GM18873 (cell line): ENCODE data around the gene PPP6R1.

Experiments used
- ATAC-seq: cut with Tn5 transposase; IDR thresholded peaks from one replicate; pipeline ENCODE4 v1.9.1; 2021; ENCODE audit warnings: mild to moderate bottlenecking, moderate library complexity, moderate number of reproducible peaks; ENCODE audit not compliant: unreplicated experiment, low FRiP score

Gene PPP6R1

DNA sequence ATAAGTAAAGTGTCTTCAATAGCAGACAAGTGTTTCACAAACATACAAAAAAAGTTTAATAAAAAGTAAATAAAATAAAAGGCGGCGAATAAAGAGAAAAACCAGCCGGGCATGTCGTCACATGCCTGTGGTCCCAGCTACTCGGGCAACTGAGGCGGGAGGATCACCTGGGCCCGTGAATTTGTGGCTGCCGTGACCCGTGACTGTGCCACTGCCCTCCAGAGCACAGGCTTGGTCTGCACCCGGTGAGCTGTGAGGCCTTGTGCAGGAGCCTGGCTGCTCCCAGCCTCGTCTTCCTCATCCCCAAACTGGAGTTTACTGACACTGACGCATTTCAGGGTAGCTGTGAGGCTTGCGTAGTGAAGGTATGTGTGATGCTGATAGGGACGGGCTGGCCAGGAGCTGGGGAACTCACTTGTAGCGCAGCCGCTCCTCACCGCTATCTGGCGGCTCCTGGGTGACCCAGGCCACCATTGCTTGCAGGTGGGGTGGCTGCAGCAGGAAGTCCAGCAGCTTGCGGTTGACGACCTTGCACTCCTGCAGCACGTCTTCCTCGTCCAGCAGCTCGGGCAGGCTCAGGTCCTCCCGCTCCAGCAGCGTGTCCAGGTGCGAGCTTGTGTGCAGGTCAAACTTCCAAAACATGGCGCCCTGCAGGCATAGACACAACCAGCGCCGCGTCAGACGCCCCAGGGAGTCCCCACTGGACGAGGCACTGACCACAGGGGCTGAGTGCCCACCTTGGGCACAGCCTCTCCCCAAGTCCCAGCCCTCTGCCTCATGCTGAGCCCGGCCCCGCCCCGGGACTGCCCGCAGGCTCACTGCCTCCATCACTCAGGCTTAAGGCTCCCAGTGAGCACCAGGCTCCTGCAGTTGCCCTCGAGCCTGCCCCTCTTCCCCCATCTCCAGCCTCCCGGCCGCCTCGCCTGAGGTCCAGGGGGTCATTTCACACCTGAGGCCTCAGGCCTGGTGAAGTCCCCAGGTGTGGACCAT is 12.1 kb downstream of the PPP6R1 start:
- no peak for ATAC-seq

DNA sequence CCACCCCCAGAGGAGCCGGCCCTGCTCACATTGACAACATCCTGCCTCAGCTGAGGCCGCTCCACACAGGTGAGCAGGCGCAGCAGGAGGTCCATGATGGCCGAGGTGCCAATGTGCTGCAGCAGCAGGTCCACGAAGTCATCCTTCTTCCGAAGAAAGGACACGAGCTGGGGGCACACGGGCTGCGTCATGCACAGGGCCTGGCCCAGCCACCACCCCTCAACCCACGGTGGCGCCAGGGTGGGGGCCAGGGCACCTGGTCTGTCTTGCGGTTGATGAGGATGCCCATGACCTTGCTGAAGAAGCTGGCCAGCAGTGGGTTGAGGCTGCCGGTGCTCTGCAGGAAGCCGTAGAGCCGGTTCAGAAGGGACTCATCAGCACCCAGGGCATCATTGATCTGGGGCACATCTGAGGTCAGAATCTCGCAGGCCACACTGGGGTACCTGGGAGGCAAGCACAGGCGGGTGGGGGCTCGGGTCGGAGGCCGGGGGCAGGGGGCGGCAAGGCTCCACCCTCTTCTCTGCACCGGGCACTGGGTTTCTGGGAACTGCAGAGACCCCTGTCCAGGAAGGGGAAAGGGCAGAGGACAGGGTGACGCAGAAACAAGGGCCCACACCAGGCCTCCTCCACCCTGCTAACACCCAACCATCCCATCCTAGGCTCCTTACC is 13.4 kb downstream of the PPP6R1 start:
- ATAC-seq = no peak

DNA sequence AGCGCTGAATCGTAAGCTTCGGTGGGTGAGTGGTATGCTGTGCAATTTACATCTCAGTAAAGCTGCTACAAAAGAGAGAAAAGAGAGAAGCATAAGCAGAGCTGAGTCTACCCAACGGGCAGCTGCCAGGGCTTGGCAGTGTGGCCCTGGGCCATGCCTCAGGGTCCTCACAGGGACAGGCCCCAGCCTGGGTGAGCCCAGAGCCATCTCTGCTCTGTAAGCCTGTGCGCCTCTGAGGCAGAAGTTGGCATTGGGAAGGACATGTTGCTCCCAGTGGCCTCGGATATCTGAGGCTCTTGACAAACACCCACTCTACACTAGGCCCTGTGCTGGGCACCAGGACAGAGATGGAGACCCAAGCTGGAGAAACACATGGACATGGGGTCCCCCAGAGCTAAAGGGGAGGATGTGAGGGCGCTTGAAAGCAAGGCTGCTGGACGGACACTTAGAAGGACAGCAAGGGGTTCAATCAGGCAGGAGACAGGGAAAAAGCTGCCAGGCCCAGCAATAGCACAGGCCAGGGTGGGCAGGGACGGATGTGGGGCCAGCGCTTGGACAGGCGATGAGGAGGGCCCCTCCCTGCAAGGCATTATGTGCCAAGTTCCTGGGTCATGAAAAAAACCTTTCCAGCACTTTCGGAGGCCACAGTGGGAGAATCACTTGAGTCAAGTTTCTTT is 14.7 kb downstream of the PPP6R1 start:
- ATAC-seq = no peak

DNA sequence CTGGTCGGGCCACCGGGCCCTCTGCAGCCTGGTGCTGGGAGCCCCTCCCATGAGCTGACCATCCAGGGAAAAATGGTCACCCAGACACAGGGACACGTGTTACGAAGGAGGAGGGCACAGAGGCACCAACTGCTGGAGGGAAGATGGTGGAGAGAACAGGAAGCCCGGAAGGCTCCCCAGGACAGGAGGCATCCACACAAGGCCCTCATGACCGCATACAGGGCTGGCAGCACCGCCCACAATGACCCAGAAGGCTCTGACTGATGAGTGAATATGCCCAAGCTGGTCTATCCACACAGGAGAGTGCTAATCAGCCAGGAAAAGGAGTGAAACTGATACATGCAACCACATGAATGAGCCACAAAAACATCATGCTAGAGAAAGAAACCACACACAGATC is 16.3 kb downstream of the PPP6R1 start:
- no peak for ATAC-seq

DNA sequence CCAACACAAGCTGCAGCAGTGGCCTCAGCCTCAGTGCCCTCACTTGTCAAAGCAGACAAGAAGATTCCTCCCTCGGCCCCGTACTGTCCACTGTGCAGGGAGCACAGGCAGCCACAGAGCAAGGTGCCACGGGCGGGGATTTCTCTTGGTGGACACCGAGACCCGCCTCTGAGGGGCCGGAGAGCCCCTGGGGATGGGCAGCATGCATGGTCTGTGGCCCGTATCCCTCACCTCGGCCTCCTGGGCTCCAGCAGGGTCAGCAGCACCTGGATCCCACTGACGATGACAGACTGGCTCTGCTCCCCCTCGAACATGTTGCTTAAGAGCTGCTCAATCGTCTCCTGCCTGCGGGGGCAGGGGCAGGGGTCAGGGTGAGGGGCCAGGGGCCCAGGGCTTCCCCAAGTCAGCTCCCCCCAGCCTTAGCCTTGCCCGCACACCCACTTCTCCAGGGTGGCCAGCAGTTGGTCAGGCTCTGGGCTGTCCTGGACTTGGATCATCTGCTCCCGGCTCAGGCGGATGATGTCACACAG is 16.8 kb downstream of the PPP6R1 start:
- ATAC-seq = no peak

DNA sequence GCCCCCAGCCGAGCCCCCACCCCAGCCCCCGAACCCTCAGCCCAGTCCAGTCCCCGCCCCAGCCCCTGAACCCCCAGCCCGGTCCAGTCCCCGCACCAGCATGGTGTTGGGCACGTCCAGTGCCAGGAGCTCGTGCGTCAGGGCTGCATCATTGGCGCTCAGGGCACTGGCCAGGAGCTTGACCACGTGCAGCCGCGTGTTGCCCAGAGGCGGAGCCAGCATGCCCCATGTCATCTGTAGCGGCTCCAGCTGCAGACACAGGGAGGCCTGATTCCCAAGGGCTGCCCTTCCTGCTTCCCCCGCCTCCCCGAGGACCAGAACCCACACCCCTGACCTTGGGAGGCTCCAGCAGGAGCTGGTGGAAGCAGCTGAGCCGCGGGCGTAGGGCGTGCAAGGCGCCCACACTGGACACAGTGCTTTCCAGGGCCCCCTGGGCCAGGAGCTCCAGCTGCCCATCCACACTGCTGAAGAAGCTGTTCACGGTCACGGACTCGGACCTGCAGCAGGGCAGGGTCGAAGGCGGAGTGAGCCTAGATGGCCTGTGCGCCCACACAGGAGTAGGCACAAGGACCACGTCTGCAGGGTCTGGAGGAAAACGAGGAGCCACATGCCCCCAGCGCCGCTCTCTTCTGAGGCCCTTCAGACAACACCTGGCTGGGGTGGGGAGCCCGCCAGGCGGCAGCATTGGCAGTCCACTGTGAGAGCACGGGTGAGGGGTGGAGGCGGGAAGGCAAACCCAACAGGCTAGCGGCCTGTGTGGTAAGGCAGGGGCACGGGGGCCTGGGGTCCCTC is 17.5 kb downstream of the PPP6R1 start:
- no peak for ATAC-seq

DNA sequence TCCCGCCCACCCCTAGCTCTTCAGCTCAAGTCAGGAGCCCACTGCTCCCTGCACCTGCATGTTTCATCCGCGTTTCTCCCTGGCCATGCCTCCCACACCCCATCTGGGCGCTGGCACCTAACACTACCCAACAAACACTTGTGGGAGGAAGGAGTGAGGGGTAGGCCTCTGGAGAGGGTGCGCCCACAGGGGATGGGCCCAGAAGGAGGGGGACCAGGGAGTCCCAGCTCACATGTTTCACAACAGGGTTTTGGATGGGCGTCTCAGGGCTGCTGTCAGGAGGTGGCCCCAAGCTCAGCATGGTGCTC is 18.1 kb downstream of the PPP6R1 start:
- ATAC-seq = no peak

DNA sequence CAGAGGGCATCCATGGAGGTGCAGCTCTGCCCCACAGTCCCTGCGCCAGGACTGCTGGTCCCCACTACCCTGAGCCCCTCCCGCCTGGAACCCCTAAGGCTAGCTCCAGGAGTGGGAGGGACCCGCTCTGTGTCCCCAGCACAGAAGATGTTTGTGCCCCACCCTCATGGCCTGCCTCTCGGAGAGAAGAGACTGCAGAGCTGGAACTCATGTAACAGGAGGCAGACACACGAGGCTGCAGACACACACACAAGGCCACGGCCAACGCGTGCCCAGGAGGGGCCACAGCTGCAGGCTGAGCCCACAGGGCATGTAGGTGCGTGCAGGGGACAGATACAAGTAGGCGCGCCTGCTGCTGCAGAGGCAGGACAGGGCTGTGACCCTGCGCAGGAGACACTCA is 19.8 kb downstream of the PPP6R1 start:
- no peak for ATAC-seq

DNA sequence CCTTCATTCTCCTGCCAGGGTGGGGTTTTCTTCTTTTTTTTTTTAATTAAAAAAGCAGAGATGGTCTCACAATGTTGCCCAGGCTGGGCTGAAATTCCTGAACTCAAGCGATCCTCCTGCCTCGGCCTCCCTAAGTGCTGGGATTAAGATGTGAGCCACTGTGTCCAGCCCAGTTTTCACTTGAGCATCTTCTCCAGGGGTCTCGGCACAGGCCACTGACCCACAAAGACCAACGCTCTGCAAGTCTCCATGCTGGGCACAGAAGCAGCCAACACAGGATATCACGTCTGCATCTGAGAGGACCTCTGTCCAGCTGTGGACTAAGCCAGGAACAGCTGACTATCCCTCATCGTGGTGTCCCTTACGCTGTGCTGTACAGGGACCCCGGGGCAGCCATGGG is 20.8 kb downstream of the PPP6R1 start:
- no peak for ATAC-seq

DNA sequence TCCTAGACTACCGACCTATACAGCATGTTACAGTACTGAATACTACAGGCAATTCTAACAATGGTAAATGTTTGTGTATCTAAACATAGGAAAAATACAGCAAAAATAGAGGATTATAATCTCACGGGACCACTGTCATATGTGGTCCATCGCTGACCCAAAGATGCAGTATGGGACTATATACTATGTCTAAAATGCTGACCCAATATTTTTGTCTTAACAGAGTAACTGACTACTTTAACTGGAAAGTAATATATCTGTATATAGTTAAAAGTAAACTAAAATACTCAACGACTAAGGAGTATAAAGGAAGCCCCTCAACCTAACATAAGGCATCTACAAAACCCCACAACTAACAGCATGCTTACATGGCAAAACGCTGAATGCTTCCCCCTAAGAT is 25.8 kb downstream of the PPP6R1 start:
- ATAC-seq = no peak

DNA sequence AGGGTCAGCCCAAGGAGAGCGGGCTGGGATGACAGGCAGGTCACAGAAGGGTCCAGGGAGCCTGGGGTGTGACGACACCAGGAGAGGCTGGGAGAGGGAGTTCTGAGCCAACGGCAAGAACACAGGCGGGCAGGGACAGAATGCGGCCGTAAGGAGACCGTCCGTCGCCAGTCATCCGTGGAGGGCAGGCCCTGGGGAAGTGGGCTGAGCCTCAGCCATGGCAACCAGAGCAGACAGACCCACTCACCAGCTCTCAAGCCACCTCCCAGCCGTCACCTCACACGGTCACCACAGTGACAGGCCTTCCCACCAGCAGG is 26.6 kb downstream of the PPP6R1 start:
- ATAC-seq = no peak

DNA sequence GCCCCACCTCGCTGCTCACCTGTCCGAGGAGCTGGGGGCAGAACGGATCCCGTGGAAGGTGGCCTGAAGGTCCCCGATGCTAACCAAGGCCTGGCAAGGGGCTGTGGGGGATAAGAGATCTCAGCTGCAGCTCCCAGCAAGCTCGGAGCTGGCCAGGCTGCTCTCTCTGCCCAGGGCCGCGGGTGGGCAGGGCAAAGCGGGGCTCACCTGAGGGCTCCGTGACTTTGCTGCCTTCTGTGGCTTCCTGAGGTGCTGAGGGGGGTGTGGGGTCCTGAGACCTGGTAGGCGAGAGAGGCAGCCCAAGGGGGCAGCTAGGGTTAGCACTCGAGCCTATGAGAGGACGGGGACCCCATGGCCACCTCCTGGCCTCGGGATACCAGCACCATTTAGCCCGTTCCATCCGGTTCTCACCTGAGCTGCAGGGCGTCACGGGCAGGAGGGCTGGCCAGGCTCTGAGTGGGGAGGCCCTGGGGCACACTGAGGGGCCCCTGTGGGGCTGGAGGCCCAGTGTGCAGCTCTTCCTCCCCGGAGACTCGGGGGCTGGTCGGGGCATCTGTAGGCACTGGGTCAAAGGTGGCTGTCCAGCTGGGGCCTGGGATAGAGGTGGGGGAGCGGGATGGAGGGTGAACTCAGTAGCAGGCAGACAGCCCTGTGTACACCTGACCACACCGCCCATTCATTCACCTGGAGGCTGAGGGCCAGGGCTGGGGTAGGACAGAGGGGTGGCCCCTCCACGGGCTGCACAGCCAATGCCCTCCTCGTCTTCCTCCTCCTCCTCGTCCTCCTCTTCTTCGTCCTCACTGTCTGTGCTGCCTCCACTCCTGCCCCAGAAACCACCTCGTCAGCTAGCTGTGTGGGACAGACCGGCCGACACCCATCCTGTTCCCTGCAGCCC is 27.2 kb downstream of the PPP6R1 start:
- ATAC-seq = no peak

DNA sequence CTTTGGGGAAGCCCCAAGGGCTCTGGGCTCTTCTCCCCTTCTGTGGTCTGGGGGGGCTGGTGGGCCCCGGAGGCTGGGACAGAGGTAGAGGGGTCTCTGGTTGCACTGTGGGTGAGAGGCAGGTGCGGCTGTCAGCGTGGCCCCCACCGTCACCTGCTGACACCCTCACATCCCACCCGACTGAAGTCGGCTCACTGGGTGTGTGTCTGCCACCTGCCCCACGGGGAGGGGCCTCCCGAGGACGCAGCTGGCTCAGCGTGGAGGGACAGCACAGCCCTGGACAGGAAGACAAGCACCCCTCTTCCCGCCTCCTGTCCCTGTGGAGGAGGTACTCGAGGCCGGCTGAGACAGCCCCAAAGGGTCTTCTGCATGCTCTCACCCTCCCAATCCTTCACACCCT is 28.0 kb downstream of the PPP6R1 start:
- no peak for ATAC-seq

DNA sequence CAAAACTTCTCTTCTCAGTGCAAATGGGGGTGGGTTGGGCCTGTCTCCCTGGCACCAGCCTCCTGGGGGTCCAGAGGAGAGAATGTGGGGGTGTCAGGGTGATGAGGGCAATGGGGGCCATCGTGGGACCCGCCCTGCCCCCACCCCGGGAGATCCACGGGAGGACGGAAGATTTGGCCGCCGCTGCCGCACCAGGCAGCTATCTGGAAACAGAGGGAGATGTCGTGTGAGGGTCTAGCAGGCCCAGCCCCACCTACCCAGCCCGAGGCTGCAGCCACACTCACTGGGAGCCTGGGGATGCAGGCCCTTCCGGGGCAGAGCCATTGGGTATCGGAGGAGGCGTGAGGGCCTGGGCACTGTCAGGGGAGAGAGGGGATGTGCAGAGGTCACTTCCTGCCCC is 28.5 kb downstream of the PPP6R1 start:
- ATAC-seq = no peak

DNA sequence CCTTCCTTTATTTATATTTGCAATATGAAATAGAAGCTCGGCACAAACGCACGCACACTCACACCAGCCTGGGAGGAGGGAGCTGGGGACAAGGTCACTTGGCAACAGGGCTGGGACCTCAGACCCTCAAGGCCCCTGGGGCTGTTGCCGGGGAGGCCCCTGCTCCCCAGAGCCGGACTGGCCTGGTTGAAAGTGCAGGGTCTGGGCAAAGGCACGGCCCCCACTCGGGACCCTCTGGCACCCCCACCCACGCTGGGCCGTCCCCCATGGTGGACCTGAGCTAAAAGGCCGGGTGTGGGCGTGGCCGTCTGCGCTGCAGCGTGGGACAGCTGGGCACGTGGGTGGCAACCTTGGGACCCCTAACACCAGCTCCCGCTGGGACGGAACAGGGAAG is 29.0 kb downstream of the PPP6R1 start:
- ATAC-seq = no peak

DNA sequence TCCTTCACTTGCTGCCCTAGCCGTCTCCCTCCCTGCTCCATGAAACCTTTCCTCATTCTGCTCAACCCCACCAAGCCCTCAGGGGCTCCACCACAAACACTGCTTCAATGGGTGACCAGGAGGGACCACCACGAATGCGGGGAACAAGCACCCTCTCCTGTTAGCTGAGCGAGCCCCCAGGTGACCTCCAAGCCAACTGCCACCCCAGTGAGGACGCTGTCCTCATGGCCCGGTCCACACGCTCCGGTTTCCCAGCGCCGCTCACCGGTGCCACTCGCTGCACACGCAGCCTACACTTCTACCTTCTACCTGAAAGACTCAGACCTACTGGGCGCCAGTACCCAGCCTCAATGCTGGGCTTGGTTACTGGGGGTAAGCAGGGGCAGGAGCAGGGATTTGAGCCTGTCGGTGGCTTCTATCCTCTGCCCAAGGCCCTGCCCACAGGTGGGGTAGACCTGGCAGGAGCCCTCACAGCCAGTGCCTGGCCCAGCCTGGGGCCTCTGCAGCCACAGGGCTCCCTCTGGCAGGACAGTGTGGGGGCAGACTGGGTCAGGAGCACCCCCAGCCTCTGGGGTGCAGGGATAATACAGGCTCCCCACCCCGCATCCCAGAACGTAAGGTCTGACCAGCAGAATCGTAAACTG is 29.6 kb downstream of the PPP6R1 start:
- ATAC-seq = no peak

DNA sequence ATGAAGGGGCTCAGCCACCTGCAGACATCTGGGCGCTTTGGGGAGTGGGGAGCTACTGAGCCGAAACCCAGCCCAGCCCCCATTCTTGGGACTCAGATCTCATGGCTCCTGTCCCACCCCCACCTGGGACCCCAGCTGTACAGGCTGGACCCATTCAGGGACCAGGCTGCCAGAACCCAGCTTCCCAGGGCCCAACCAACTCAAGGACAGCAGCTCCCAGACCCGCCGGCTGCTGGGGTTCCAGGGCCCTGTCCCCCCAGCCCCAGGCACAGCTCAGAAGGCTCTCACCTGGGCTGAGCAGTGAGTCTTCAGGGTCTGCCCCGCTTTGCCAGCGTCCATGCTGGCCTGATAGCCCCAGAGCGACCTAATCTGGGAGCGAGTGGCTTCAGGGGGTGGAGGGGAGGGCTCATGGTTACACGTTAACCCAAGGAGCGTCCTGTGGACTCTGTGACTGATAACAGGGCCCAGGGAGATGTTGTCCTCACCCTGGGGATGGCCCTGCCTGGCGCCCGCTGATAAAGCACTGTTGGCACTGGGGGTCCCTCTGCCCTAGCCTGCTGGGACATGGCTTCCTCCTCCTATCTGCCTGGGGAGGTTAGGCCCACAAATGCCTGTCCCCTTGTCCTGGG is 30.3 kb downstream of the PPP6R1 start, which contains the start of gene TMEM86B:
Gene TMEM86B (minus strand): TSS at position 361 of the 629 bp plus-strand sequence. CDS start 22 bp downstream, at position 339.
- ATAC-seq = no peak

DNA sequence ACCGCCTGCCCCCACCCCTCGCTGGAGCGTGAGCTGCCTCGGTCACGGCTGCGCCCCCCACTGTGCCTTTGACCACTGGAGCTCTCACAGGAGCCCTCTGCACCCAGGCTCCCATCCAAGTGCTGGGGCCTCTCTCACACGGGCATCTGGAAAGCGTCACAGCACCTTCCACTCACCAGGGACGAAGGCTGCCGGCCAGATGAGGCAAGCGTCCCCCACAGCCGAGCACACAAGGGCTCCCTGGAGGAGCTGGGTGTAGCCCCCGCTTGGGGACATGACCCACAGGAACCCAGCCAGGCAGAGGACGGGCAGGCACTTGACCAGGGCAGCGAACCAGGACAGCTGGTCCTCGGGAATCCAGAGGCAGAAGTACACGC is 30.8 kb downstream of the PPP6R1 start:
- no peak for ATAC-seq
